CD4-positive, CD25-positive, alpha-beta regulatory T cell (primary cell): ENCODE results near the gene KCNJ13. TPM values are rescaled to one million over a fixed set of nuclear protein-coding genes. Genes with fewer than 3 reads are reported as not detected.

Source experiments
- ATAC-seq, 2 donors: fragments of 150-1000 bp; cut with Tn5 transposase; one replicate each; pipeline ENCODE4 v1.10.0; 2021; ENCODE audit warnings: low read depth in 2 of 2, moderate number of reproducible peaks in 2 of 2, moderate library complexity in 1 of 2
- DNase-seq, 3 donors: peaks; one replicate each; pipeline versions ENCODE4 v3.0.0 to v3.0.0-alpha.2; 2012 to 2022; ENCODE audit warnings: mixed read lengths in 1 of 3
- H3K27ac ChIP-seq: one replicate; pipeline ENCODE4 v1.7.0; 2013; ENCODE audit warnings: mild to moderate bottlenecking, low read length; ENCODE audit not compliant: insufficient read depth, poor library complexity, severe bottlenecking
- H3K27me3 ChIP-seq: one replicate; pipeline ENCODE4 v1.7.0; 2013; ENCODE audit warnings: low read length; ENCODE audit not compliant: control insufficient read depth, insufficient read depth
- H3K36me3 ChIP-seq: one replicate; pipeline ENCODE4 v1.7.0; 2013; ENCODE audit warnings: mild to moderate bottlenecking, low read length, moderate library complexity; ENCODE audit not compliant: control insufficient read depth, insufficient read depth
- H3K4me1 ChIP-seq: 2 replicates; pipeline ENCODE4 v1.7.0; 2013; ENCODE audit warnings: mild to moderate bottlenecking, low read length; ENCODE audit not compliant: insufficient read depth, control insufficient read depth, poor library complexity, severe bottlenecking
- H3K4me3 ChIP-seq: one replicate; pipeline ENCODE4 v1.7.0; 2013; ENCODE audit warnings: low read depth, mild to moderate bottlenecking, low read length, moderate library complexity
- H3K9me3 ChIP-seq, 2 experiments: 1 replicate in 1 of 2; 2 replicates in 1 of 2; pipeline ENCODE4 v1.7.0; 2013; ENCODE audit warnings: low read length in 2 of 2, mild to moderate bottlenecking in 1 of 2, moderate library complexity in 1 of 2; ENCODE audit not compliant: control insufficient read depth in 2 of 2
- H3K27ac Mint-ChIP-seq, 3 donors: one replicate each; pipeline ENCODE4 v1.8.0; 2020 to 2022; ENCODE audit warnings: mild to moderate bottlenecking in 3 of 3, mixed read lengths in 3 of 3, moderate library complexity in 2 of 3
- H3K27me3 Mint-ChIP-seq: one replicate; pipeline ENCODE4 v1.8.0; 2022; ENCODE audit warnings: mild to moderate bottlenecking, mixed read lengths
- H3K36me3 Mint-ChIP-seq: one replicate; pipeline ENCODE4 v1.8.0; 2020; ENCODE audit warnings: mixed read lengths
- H3K4me1 Mint-ChIP-seq, 4 donors: one replicate each; pipeline ENCODE4 v1.8.0; 2020 to 2022; ENCODE audit warnings: mixed read lengths in 4 of 4, mild to moderate bottlenecking in 1 of 4
- H3K4me3 Mint-ChIP-seq, 4 donors: one replicate each; pipeline ENCODE4 v1.8.0; 2020 to 2022; ENCODE audit warnings: mild to moderate bottlenecking in 4 of 4, mixed read lengths in 4 of 4, moderate library complexity in 3 of 4
- H3K9me3 Mint-ChIP-seq, 7 donors: one replicate each; pipeline ENCODE4 v1.8.0; 2020 to 2022; ENCODE audit warnings: mixed read lengths in 7 of 7, mild to moderate bottlenecking in 3 of 7, moderate library complexity in 2 of 7
- polyA plus RNA-seq, 4 donors: library from polyadenylated mRNA; unstranded; fragments of 300-500 nt; fragmentation: Illumina TruSeq; gene quantifications; one replicate each; pipeline ENCODE4 v1.2.3, GENCODE V29; 2021
- total RNA-seq: library from RNA; stranded (reverse); gene quantifications from one replicate; pipeline ENCODE4 v1.2.3, GENCODE V29; 2022

Gene KCNJ13
- total and polyA plus RNA-seq, 5 donors from 2014 or later = 0.25 to 0.30 (median 0.26) TPM; not detected in 2

GRCh38 chr2:232800166-232800565, 23.8 kb upstream of the KCNJ13 start:
- Mint-ChIP-seq H3K27me3 (no peaks in the 10 kb centered on the region), H3K4me1 (peaks cover 2 to 11% (median 7%) of the 10 kb centered on the region in 4 donors), H3K4me3 (no peak overlapping the region), H3K36me3 (peaks cover 65% of the 10 kb centered on the region), H3K27ac (peak overlapping the region in 1 of 3 donors; percentile 24), H3K9me3 (peaks cover 0 to 8% (median 2%) of the 10 kb centered on the region in 7 donors)
- DNase-seq (no peak), ATAC-seq (no peak)
- Histone ChIP-seq H3K36me3 (peaks cover 54% of the 10 kb centered on the region), H3K9me3 (peaks cover 0 to 13% of the 10 kb centered on the region in 2 experiments), H3K4me3 (no peak overlapping the region), H3K27me3 (no peaks in the 10 kb centered on the region), H3K4me1 (no peaks in the 10 kb centered on the region), H3K27ac (no peak overlapping the region)

GRCh38 chr2:232798187-232798586, 21.8 kb upstream of the KCNJ13 start:
- Mint-ChIP-seq H3K36me3 (peaks cover 59% of the 10 kb centered on the region), H3K4me1 (peaks cover 2 to 8% (median 6%) of the 10 kb centered on the region in 4 donors), H3K4me3 (no peak overlapping the region), H3K9me3 (peaks cover 0 to 8% (median 2%) of the 10 kb centered on the region in 7 donors), H3K27ac (no peak overlapping the region), H3K27me3 (no peaks in the 10 kb centered on the region)
- no peak for DNase-seq
- Histone ChIP-seq H3K36me3 (peaks cover 68% of the 10 kb centered on the region), H3K27ac (no peak overlapping the region), H3K9me3 (peaks cover 0 to 13% of the 10 kb centered on the region in 2 experiments), H3K4me1 (no peaks in the 10 kb centered on the region), H3K27me3 (no peaks in the 10 kb centered on the region), H3K4me3 (no peak overlapping the region)
- ATAC-seq = no peak

- H3K27ac ChIP-seq = no peak overlapping the region
- Mint-ChIP-seq H3K4me1 (peaks cover 0 to 8% (median 4%) of the 10 kb centered on the region in 4 donors), H3K27me3 (no peaks in the 10 kb centered on the region), H3K4me3 (no peak overlapping the region), H3K36me3 (peaks cover 54% of the 10 kb centered on the region), H3K9me3 (peaks cover 0 to 3% (median 0%) of the 10 kb centered on the region in 7 donors), H3K27ac (peak overlapping the region in 1 of 3 donors; percentile 28)
- DNase-seq = no peak
- ATAC-seq = no peak
- no peaks in the 10 kb centered on the region for H3K4me1 ChIP-seq
- H3K27me3 ChIP-seq = no peaks in the 10 kb centered on the region
- no peaks in the 10 kb centered on the region for H3K9me3 ChIP-seq
- H3K4me3 ChIP-seq = no peak overlapping the region
- H3K36me3 ChIP-seq = peaks cover 71% of the 10 kb centered on the region
Observed at GRCh38 chr2:232795920-232796319, 19.6 kb upstream of the KCNJ13 start.

GRCh38 chr2:232794981-232795380, 18.6 kb upstream of the KCNJ13 start:
- Histone ChIP-seq H3K27me3 (no peaks in the 10 kb centered on the region), H3K4me3 (no peak overlapping the region), H3K36me3 (peaks cover 71% of the 10 kb centered on the region), H3K4me1 (no peaks in the 10 kb centered on the region), H3K27ac (no peak overlapping the region), H3K9me3 (no peaks in the 10 kb centered on the region)
- DNase-seq (no peak), ATAC-seq (no peak)
- peaks cover 53% of the 10 kb centered on the region for H3K36me3 Mint-ChIP-seq
- H3K27me3 Mint-ChIP-seq = no peaks in the 10 kb centered on the region
- H3K4me3 Mint-ChIP-seq = no peak overlapping the region
- H3K9me3 Mint-ChIP-seq = peaks cover 0 to 3% (median 0%) of the 10 kb centered on the region in 7 donors
- H3K4me1 Mint-ChIP-seq = peaks cover 0 to 6% (median 4%) of the 10 kb centered on the region in 4 donors
- H3K27ac Mint-ChIP-seq = peak overlapping the region in 1 of 3 donors; percentile 34

GRCh38 chr2:232793271-232793670, 16.9 kb upstream of the KCNJ13 start:
- H3K4me1 Mint-ChIP-seq = peaks cover 0 to 6% (median 2%) of the 10 kb centered on the region in 4 donors
- Histone ChIP-seq H3K9me3 (no peaks in the 10 kb centered on the region), H3K36me3 (peaks cover 85% of the 10 kb centered on the region), H3K4me3 (no peak overlapping the region), H3K27ac (no peak overlapping the region), H3K4me1 (no peaks in the 10 kb centered on the region), H3K27me3 (no peaks in the 10 kb centered on the region)
- H3K4me3 Mint-ChIP-seq = no peak overlapping the region
- ATAC-seq = no peak
- peaks cover 0 to 2% (median 0%) of the 10 kb centered on the region in 7 donors for H3K9me3 Mint-ChIP-seq
- H3K36me3 Mint-ChIP-seq = peaks cover 58% of the 10 kb centered on the region
- DNase-seq = no peak
- H3K27ac Mint-ChIP-seq = no peak overlapping the region
- no peaks in the 10 kb centered on the region for H3K27me3 Mint-ChIP-seq

GRCh38 chr2:232791518-232791917, 15.2 kb upstream of the KCNJ13 start:
- Mint-ChIP-seq H3K4me1 (peaks cover 3 to 12% (median 6%) of the 10 kb centered on the region in 4 donors), H3K27me3 (no peaks in the 10 kb centered on the region), H3K27ac (no peak overlapping the region), H3K9me3 (no peaks in the 10 kb centered on the region), H3K4me3 (no peak overlapping the region), H3K36me3 (peaks cover 66% of the 10 kb centered on the region)
- Histone ChIP-seq H3K4me1 (no peaks in the 10 kb centered on the region), H3K27me3 (no peaks in the 10 kb centered on the region), H3K4me3 (no peak overlapping the region), H3K36me3 (peaks cover 94% of the 10 kb centered on the region), H3K27ac (no peak overlapping the region), H3K9me3 (no peaks in the 10 kb centered on the region)
- DNase-seq (no peak), ATAC-seq (no peak)

GRCh38 chr2:232789082-232789481, 12.7 kb upstream of the KCNJ13 start:
- no peaks in the 10 kb centered on the region for H3K27me3 ChIP-seq
- Mint-ChIP-seq H3K27me3 (no peaks in the 10 kb centered on the region), H3K27ac (peak overlapping the region in 1 of 3 donors; percentile 5), H3K4me3 (no peak overlapping the region), H3K36me3 (peaks cover 50% of the 10 kb centered on the region), H3K4me1 (peaks cover 3 to 12% (median 6%) of the 10 kb centered on the region in 4 donors), H3K9me3 (no peaks in the 10 kb centered on the region)
- H3K27ac ChIP-seq = no peak overlapping the region
- peaks cover 80% of the 10 kb centered on the region for H3K36me3 ChIP-seq
- DNase-seq (no peak), ATAC-seq (no peak)
- H3K9me3 ChIP-seq = no peaks in the 10 kb centered on the region
- no peaks in the 10 kb centered on the region for H3K4me1 ChIP-seq
- no peak overlapping the region for H3K4me3 ChIP-seq

- H3K36me3 Mint-ChIP-seq = peaks cover 53% of the 10 kb centered on the region
- H3K27me3 Mint-ChIP-seq = no peaks in the 10 kb centered on the region
- ATAC-seq (no peak), DNase-seq (no peak)
- peaks cover 67% of the 10 kb centered on the region for H3K36me3 ChIP-seq
- H3K27ac Mint-ChIP-seq = peak overlapping the region in 2 of 3 donors; percentile 34 to 72
- no peaks in the 10 kb centered on the region for H3K9me3 ChIP-seq
- no peak overlapping the region for H3K4me3 ChIP-seq
- no peaks in the 10 kb centered on the region for H3K27me3 ChIP-seq
- H3K4me1 Mint-ChIP-seq = peaks cover 3 to 15% (median 7%) of the 10 kb centered on the region in 4 donors
- no peak overlapping the region for H3K4me3 Mint-ChIP-seq
- no peaks in the 10 kb centered on the region for H3K9me3 Mint-ChIP-seq
- no peak overlapping the region for H3K27ac ChIP-seq
- no peaks in the 10 kb centered on the region for H3K4me1 ChIP-seq
Observed at GRCh38 chr2:232787806-232788205, 11.4 kb upstream of the KCNJ13 start.
